Measurements from ENCODE around the gene DUOXA1.
"Not testable (repeated sequence)": the region's sequence is repeated elsewhere in the genome, so short reads cannot be mapped to it uniquely, and the experiment has no call there.

The DUOXA1 gene

DNA sequence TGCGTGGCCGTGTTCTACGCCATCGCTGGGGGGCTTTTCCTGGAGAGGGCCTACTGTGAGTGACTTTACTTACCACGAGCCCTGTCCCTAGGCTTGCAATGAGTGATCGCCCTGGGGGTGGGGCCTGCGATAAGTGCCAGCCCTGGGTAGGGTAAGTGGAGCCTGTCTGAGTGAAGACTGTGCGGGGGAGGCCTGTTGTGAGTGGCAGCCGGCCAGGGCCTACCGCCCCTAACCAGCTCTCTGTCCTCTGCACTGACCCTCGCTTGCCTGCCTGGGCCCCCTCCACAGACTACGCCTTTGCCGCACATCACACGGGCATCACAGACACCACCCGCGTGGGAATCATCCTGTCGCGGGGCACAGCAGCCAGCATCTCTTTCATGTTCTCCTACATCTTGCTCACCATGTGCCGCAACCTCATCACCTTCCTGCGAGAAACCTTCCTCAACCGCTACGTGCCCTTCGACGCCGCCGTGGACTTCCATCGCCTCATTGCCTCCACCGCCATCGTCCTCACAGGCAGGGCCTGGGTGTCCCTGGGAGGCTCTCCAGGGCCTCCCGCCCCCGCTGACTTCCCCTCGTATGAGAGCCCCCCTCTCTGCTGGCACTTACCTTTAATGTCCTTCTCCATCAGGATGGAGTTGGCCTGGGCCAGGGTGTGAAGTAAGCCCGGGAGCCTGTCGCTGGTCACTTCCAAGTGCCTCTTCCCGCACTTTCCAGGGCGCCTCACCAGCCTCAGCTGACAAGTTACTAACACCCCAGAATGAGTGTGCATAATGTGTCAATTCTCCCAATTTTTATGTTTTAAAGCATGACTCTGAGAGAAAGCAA lies 22.5 kb upstream of the DUOXA1 start:
- no peak for DNase-seq (ENCODE audit: insufficient read length, low spot score)
- FAIRE-seq = no peak

DNA sequence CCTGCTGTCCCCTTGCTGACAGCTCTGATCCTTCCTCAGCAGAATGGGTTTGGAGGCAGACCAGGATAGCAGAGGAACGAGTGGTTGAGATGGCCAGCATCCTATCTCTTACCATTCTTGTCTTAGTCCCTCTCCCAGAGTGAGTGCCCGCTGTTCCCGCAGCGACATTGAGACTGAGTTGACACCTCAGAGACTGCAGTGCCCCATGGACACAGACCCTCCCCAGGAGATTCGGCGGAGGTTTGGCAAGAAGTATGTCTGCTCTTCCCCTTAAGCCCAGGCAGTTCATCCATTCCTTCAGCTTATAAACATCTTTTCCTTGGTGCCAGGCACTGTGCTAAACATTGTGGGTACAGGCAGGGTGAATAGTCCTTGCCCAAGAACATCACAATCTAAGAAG lies 21.3 kb upstream of the DUOXA1 start:
- no peak for DNase-seq (ENCODE audit: insufficient read length, low spot score)
- no peak for FAIRE-seq

GRCh38 chr15:45150481-45150880 lies 20.8 kb upstream of the DUOXA1 start:
- no peak for FAIRE-seq
- no peak for DNase-seq (ENCODE audit: insufficient read length, low spot score)

DNA sequence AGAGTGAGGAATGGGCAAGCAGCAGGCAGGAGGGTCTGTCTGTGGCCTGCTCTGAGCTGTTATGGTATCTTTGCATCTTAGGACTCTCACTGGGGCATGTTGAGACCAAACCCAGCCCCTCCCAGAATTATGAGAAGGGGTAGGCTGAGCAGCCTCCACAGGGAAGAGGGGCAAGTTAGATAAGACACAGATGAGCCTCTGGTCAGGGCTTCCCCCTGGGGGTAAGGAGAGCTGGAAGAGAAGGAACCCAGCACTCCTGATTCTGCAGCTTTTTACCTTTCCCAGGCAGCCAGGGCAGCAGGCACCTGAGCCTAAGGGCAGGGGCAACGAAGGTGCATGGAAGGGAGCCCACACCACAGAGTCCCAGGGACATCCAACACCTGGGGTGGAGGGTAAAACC lies 19.4 kb upstream of the DUOXA1 start:
- FAIRE-seq (no peak), DNase-seq (ENCODE audit: insufficient read length, low spot score) (no peak)

DNA sequence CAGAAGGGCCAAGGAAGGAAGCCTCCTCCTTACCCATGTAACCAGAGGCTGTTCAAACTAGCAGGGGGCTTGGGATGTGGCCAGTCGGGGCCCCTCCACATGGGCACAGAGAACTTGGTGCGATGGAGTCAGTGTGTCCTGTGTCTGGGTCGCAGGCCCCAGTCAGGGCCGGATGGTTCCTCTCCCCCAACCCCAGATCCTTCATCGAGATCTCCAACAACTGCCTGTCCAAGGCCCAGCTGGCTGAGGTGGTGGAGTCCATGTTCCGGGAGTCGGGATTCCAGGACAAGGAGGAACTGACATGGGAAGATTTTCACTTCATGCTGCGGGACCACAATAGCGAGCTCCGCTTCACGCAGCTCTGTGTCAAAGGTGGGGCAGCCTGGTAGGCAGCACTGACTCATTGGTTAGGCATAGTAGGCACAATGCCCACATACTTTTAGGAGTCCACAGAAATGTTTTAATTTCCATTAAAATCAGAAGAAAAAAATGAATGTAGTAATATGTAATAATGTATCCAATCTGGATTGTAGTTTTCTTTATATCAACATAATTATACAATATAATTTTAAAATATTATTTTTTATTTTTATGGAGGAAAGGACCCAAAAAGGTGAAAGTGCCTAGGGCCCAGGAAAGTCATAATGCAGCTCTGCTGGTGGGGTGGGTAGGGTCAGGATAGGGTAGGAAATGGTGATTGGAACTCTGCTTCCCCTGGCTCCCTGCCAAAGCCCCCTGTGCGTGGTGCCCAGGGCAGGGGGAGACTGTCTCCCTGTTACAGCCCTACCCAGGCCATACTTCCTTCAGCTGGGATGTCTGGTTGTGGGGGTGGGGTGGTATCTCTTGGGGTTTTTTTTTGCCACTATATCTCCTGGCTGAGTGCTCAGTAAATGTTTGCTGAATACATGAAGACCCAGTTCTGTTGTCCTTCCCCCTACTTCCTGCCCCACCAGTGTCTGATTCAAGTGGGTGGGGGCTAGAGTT lies 18.7 kb upstream of the DUOXA1 start:
- FAIRE-seq = no peak
- no peak for DNase-seq (ENCODE audit: insufficient read length, low spot score)

DNA sequence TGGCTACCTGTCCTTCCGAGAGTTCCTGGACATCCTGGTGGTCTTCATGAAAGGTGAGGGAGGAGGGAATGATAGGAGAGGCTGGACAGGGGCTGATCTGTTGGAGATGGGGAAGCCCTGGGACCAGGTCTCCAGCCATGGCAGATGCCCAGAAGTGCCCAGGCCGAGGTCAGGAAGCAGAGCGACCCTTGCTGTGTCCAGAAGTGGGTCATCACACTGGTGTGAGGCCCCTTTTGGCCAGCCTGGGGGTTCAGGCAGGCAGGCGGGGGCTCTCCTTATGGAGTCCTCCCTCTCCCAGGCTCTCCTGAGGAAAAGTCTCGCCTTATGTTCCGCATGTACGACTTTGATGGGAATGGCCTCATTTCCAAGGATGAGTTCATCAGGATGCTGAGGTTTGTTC lies 17.9 kb upstream of the DUOXA1 start:
- no peak for DNase-seq (ENCODE audit: insufficient read length, low spot score)
- FAIRE-seq = no peak

DNA sequence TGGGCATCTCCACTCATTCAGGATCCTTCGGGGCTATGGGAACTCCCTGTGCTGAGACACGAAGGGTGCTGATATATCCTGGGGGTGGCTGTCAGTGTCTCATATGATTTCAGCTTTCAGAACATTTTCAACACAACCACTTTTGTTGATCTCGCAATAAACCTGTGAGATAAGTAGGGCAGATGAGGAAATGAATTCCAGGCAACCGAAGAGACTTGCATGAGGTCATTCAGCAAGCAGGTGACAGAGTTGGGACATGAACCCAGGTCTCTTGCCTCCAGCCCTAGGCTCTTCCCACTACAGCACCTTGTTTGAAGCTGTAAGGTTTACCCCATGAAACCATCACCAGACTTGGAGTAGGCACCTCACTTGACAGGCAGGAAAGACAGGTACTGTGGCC lies 16.7 kb upstream of the DUOXA1 start:
- DNase-seq (ENCODE audit: insufficient read length, low spot score) (no peak), FAIRE-seq (no peak)

DNA sequence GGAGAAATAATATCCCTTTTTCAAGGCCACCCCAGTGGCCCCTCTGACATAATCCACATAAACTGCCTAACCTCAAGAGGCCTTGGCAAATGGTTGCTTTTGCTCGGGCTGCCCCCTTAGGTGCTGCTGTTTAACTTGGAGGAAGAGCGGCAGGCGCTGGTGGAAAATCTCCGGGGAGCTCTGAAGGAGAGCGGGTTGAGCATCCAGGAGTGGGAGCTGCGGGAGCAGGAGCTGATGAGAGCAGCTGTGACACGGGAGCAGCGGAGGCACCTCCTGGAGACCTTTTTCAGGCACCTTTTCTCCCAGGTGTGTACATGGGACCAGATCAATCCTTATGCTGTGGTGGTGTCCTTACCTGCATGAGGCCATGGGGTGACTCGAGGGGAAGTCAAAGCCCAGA lies 15.1 kb upstream of the DUOXA1 start:
- DNase-seq (ENCODE audit: insufficient read length, low spot score) (no peak), FAIRE-seq (no peak)

DNA sequence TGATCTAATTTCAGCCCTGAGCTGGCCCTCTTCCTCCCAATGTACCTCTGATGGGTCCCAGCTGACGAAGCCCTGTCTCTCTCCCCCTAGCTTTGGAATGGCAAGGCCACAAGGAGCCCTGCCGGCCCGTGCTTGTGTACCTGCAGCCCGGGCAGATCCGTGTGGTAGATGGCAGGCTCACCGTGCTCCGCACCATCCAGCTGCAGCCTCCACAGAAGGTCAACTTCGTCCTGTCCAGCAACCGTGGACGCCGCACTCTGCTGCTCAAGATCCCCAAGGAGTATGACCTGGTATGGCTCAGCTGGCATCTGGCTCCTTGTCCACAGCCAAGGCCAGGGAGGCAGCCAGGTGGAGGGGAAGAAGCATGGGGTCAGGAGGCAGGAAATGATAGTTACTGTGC lies 14.3 kb upstream of the DUOXA1 start:
- FAIRE-seq (no peak), DNase-seq (ENCODE audit: insufficient read length, low spot score) (no peak)

DNA sequence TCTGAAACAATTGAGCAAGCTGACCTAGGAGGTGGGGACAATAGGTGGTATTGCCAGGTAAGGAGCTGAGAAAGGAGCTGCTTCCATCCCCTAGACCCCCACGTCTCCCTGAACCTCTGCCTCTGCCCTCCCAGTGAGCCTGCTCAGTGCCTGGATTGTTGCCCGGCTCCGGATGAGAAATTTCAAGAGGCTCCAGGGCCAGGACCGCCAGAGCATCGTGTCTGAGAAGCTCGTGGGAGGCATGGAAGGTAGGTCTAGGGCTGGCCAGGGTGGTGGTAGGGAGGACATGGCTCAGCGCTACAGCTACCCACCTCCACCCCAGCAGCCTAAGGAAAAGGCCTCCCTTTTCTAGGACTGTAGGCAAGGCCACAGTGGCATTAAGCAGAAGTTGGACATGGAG lies 13.4 kb upstream of the DUOXA1 start:
- DNase-seq (ENCODE audit: insufficient read length, low spot score) (no peak), FAIRE-seq (no peak)

DNA sequence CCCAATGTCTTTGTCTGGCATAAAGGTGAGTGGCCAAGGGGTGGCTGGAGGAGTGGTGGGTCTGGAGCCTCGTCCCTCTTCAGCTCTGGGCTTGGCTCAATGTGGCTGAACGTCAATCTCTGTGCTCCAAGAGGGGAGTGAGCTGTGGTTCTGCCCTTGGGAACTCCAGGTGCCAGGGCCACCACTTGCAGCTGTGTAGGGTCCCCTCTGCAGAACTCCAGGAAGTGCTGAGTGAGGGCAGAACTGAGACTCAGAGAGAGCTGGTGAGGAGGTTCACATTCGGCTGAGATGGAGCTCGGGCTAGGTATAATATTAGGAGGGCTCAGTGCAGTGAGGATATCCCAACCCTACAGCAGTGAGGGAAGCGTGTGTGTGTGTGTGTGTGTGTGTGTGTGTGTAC lies 11.7 kb upstream of the DUOXA1 start:
- DNase-seq (ENCODE audit: insufficient read length, low spot score) (no peak), FAIRE-seq (no peak)

- FAIRE-seq (no peak), DNase-seq (ENCODE audit: insufficient read length, low spot score) (no peak)
Measured at GRCh38 chr15:45140557-45141250, 11.0 kb upstream of the DUOXA1 start.

GRCh38 chr15:45139770-45140169 lies 10.1 kb upstream of the DUOXA1 start:
- FAIRE-seq (no peak), DNase-seq (ENCODE audit: insufficient read length, low spot score) (no peak)

DNA sequence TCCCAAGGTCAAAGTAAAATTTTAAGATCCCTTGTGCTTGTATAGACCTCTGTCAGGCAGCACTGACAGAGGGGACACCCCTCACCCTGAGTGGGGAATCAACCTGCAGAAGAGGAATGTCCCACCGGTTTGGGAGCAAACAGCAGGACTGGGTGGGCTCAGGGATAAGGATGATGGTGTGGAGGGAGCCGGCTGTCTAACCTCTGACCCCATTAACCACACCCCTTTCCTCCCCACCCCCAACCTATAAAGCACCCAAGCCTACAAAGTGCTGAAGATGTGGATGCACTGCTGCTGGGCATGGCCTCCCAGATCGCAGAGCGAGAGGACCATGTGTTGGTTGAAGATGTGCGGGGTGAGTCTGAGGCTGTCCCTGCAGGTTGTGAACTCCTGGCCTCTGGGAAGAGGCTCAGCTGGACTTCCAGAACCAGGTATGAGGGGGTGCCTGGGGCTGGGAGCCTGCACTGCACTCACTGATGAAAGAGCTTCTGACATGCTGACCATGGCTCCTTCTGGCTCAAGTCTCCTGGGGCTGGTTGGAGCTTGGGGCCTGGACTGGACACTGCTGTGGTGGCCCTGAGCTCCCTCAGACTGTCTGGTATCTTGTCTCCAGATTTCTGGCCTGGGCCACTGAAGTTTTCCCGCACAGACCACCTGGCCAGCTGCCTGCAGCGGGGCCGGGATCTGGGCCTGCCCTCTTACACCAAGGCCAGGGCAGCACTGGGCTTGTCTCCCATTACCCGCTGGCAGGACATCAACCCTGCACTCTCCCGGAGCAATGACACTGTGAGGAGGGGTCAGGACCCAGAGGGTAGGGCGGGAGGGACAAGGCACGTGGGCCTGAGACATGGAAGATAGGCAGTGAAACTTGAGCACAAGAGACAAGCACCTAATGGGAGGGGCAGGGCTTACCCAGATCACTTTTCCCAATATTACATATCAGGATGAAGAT lies 9.4 kb upstream of the DUOXA1 start:
- DNase-seq (ENCODE audit: insufficient read length, low spot score) (no peak), FAIRE-seq (no peak)

- DNase-seq (ENCODE audit: insufficient read length, low spot score) = no peak
- FAIRE-seq = no peak
Measured at GRCh38 chr15:45137703-45138102, 8.0 kb upstream of the DUOXA1 start.

GRCh38 chr15:45136378-45136764 lies 6.7 kb upstream of the DUOXA1 start:
- DNase-seq (ENCODE audit: insufficient read length, low spot score) (no peak), FAIRE-seq (no peak)

GRCh38 chr15:45135705-45136377 lies 6.2 kb upstream of the DUOXA1 start:
- FAIRE-seq = not testable (repeated sequence)

DNA sequence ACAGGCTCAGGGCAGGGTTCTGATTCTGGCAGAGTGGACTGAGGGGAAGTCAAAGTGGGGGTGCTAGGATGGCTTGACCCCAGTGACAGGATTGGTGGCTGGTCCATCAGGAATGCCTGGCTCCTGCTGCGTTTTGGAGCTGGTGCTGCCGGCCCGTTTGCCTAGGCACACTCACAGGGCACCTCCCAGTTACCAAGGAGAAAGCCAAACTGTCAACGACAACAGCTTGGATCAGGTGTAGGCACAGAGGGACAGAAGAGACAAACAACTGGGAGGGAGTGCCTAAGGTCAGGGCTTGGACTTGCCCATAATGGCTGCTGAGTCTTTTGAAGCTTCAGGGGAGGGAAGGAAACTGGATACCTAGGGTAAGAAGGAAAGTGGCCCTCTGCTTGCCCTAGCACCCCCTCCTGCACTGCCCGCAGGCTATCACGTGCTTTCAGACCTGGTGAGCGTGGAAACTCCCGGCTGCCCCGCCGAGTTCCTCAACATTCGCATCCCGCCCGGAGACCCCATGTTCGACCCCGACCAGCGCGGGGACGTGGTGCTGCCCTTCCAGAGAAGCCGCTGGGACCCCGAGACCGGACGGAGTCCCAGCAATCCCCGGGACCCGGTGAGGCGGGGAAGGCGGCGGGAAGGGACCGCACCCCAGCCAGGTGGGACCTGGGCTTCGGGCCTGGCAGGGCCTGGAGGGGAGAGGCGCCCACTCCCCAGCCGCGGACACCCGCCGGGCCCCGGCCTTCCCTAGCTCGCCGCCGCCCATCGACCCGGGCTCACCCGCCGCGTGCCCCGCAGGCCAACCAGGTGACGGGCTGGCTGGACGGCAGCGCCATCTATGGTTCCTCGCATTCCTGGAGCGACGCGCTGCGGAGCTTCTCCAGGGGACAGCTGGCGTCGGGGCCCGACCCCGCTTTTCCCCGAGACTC lies 5.3 kb upstream of the DUOXA1 start:
- DNase-seq (ENCODE audit: insufficient read length, low spot score) (no peak), FAIRE-seq (no peak)

More at GRCh38 chr15:45135705-45136377, 6.2 kb upstream of the DUOXA1 start:
- DNase-seq (ENCODE audit: insufficient read length, low spot score) = not testable (repeated sequence)

All from GM19239 (cell line).